Measurements from ENCODE around the gene MYO5B.
A peak's percentile ranks its signal among the peaks of the same experiment; 100 is the strongest.
"Not testable (repeated sequence)": the region's sequence is repeated elsewhere in the genome, so short reads cannot be mapped to it uniquely, and the experiment has no call there.

The MYO5B gene

DNA sequence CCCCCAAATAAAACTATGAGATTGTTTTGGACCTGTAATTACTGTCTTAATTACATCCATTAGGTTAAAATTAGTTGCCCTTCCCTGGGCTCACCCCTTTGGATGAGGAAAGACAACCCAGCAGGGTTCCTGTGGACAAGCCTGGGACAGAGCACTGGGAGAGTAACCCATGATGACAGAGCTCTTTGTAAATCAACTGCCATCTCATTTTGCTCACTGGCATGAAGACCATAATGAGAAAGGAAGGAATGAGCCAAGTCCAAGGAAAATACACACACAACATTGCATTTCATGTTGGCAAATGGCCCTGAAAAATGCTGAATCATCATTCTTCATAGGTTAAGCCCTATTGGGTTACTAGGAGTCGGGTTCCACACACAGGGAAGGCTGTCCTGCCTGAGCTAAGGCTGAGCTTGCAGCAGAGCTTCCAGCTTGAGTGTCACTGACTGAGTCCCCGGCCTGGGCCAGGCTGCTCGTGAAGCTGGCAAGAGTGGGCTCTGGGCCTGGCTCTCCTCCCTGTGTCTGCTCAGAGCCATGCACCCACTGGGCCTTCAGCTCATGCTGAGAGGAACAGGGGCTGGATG, 287.5 kb downstream of the MYO5B start:
- DNase-seq, result no peak

DNA sequence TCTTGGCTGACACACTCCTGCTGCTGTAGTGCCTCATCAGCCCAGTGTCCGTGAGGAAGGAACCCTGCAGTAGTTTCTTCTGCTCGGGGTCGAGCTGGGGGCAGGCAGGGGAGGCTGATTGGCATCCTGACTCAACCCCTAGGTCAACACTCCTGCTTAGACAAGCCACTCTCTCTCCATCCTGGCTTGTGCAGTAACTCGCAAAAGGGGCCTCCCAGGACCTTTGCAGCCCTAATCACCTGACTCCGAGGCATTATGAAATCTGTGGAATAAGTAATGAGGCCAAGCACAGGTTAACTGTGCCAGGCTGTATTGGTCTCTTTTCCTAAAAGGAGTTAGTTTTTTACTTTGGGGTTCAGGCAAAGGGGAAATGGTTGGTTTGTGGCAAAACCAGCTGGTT, 289.2 kb downstream of the MYO5B start:
- DNase-seq, result no peak

DNA sequence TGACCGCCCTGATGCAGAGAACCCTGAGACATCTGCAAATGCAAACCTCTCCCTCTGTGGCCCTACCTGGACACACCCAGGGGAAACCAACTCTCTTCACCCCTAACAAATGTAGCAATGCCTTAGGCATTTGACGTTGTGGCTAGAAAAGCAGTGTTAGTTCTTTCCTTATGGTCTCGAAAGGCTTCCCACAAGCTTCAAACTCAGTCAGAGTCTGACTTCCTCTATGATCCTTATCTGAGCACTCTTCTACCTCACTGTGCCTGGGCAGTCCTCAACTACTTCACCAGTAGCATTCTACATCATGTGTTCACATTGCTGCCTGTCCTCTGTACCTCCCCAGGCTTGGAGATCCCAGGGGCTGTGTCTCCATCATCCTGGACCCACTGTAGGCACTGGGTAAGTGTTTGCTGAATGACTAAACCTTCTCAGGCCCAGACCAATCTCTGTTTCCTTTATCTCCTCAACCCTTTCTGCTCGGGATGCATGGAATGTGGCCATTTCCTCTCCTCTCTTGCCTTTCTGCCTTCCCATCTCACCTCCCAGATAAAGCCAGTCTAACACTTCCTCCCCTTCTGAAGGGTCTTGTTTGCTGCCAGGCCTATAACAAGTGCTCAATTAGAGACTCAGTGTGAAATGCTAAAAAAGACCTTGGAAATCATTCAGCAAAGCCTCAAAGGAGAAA, 289.9 kb downstream of the MYO5B start:
- DNase-seq, result no peak

DNA sequence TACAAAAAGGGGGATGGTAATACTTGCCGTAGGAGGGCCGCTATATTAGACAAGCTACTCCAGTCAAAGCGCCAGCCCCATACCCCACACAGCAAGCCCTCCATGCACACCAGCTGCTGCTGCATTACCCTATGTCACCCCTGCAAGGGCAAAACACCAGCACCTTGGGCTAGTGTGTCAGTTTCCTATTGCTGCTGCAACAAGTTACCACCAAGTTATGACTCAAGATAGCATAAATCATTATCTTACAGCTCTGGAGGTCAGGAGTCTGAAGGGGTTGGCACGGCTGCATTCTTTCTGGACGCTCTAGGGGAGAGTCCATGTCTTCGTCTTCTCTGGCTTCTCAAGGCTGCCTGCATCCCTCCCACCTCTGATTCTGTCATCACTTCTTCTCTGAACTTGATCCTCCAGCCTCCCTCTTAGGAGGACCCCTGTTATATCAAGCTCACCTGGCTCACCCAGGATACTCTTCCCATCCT, 293.0 kb downstream of the MYO5B start:
- DNase-seq, result no peak

DNA sequence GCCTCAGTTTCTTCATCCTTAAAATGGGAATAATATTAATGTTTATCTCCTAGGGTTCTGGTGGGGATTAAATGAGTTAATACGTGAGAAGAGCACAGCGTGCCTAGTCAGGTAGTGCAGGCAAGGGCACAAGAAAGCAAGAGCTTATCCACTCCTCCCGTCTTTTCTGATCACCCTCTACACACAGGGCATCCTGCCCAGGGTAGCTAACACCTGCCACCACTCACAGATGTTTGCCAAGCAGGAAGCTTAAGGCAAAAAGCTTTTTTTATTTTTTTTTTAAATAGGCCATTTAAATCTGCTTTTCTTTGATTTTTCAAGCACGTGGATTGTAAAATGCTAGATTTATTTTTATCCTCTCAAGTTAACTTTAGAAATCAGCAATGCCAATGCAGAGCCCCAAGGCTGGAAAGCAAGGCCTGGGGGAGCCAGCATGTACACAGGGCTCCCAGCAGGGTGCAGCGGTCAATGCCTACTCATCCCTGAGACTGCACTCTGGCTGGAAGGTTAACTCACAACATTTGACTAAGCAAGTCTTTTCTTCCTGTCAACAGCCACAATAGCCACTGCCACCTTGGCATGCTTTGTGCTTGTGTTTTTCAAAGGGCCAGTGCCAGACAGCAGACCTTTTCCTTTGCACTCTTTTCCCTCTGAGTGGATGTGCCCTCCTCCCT, 295.2 kb downstream of the MYO5B start:
- DNase-seq, result peak; percentile 81

- DNase-seq, result no peak
These were observed 296.5 kb downstream of the MYO5B start for GRCh38 chr18:49898421-49898820.

DNA sequence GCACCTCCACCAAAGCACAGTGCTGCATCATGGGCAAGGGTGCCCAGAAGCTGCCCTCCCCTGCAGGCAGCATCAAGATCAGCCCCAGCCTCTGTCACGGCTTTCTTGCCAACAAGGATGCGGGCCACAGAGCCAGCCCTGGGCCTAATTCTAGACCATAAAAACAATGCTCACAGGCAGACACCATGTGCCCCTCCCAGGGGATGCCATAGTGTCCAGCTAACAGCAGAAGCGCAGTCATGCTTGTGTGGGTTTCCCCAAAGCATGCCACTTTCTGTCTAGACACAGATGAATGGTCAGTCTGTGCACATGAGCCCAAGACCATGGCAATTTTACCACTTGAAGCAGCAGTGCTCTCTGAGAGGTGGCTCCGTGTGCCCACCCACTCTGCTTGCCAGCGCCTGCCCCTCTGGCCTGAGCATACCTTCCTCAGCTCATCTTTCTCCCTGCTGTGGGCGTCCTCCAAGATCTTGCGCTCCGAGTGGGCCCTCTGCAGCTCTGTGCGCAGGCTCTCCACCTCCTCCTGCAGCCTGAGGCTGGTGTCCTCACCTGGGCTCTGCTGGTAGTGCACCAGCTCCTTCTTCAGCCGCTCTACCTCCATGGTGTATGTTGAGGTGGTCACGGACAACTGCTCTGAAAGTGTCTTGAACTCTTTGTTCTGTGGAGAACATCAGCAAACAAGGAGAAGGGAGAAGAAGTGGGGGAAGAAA, 300.3 kb downstream of the MYO5B start:
- DNase-seq, result no peak

DNA sequence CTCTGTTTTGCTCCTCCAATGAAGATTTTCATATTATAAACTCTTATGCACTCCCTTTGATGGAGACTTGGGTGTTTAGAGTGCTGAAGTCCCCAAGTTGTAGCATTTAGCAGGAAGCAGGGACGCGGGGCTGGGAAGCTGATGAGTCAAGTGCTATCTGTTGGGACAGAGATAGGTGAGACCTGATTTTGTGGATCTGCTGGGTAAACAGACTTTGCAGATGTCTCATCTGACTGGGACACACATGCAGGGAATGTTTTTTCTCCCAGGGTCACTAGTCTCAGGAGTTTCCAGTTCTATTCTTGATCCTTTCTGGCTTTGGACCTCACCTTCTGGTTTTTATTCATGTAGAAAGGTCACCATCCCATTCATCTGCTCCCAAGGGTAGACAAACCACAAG, 301.9 kb downstream of the MYO5B start:
- DNase-seq, result no peak

GRCh38 chr18:49892148-49892924, 302.6 kb downstream of the MYO5B start:
- DNase-seq, result no peak

DNA sequence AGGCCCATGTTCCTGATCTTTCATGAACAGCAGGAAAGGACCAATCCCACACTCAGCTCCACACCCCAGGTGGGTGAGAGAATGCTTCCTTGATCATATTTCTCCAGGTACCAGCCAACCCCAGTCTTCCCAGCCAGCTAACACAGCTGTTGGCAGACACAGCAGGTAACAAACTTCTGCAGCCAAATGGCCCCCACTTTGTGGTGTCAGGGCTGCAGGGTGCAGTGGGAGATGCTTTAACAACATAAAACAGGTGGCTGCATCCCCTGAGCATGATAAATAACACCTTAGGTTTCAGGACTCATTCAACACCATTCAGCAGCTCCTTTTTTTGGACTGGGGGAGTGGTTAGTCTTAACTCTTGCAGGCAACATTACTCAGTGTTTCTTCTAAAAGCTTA, 304.9 kb downstream of the MYO5B start:
- no peak for DNase-seq

GRCh38 chr18:49889552-49889951, 305.4 kb downstream of the MYO5B start:
- DNase-seq, result not testable (repeated sequence)

DNA sequence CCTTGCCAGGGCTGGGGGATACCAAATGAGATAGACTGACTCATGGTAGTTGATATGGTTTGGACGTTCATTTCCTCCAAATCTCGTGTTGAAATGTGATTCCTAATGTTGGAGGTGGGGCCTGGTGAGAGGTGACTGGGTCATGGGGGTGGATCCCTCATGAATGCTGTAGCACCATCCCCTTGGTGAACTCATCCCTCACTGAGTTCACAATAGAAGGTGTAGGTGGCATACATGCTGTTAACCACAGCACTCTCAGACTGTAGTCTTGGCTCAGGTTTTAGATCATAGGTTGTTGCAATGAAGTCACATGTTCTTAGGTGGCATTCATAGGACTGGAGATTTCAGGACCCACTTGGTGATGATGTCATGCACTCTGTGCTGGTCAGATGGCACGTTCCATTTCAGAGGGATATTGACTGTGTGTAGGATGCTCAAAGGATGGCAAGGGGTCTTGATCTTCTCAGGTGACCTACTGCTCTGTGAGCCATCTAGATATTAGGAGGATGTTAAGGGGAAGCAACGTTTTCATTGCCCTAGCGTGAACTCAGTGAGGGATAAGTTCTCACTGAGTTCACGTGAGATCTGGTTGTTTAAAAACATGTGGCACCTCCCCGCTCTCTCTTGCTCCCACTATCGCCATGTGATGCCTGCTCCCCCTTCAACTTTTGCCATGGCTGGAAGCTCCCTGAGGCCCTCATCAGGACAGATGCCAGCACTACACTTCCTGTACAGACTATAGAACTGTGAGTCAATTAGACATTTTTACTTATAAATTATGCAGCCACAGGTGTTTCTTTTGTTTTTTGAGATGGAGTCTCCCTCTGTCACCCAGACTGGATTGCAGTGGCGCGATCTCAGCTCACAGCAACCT, 307.8 kb downstream of the MYO5B start:
- no peak for DNase-seq

DNA sequence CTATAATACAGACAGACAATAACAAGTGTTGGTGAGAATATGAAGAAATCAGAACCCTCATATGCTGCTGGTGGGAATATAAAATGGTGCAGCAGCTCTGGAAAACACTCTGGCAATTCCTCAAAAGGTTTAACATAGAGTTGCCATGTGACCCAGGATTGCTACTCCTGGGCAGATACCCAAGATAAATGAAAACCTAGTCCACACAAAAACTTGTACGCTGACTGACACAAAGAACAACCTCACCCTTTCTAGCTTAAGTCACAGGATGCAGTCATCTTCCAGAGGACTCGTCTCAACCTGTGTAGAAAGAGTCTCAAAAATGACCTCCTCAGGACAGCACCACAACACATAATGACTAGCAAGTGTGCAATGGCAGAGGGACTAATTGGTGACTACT, 310.0 kb downstream of the MYO5B start:
- DNase-seq, result no peak

- no peak for DNase-seq
These were observed 310.5 kb downstream of the MYO5B start for GRCh38 chr18:49884465-49884864.

DNA sequence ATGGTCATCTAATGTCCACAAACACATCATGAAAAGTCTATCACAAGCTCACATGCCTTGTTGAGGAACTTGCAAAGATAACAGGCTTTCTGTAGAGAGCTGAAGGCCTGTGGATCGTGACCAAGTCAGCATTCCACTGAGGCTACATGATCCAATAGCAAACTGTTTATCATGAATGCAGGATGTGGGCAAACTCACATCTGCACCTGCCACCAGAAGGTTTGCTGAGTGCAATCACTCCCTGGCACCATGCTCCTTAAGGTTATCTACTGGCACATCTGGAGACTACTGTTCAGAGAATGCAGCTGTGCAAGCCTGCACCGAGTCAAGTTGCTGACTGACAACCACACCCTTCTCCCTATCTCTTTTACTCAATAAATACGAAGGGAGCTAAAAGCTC, 314.3 kb downstream of the MYO5B start:
- no peak for DNase-seq

DNA sequence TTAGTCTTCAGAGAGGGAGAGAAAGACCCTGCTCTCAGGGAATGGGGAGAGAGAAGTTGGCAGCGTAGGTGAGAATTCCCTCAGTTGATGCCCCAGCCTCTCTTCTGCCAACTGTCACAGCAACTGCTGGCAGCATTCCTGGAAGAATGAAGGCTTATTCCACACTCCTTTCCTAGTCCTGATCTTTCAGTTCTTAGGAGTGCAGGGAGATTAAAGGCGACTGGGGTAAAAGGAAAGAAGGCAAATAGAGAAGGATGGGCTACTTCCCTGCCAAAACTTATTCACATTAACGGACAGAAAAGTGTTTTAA, 315.7 kb downstream of the MYO5B start:
- DNase-seq, result no peak

DNA sequence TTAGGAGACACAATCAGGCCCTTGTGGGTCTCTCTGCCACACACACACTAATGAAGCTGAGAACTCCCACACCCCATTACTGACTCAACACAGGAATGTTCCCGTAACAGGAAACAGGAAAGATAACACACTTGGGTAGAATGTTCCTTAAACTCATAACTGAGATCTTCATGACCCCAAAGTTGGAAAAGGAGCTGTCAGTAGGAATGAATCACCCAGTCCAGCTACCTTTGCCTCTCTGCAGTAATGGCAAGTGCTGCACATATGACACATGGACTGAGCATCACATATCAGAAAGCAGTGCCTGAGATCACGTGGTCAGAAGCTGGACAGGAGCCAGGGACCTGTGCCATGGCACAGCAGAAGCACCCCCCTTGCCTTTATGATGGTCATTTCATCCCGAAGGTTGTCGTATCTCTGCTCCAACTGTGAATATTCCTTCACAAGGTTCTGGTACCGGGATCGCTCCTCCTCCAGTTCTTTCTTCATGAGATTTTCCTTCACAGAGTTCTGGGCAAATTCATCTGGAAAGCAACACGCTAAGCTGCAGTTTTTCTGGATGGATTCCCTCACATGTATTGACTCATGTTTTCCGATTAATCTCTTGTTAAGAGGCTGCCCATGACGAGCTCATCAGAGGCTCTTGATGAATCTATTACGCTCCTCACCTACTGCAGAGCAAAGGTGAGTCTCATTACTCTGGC, 316.2 kb downstream of the MYO5B start:
- DNase-seq, result no peak

- no peak for DNase-seq
These were observed 316.9 kb downstream of the MYO5B start for GRCh38 chr18:49878015-49878414.

DNA sequence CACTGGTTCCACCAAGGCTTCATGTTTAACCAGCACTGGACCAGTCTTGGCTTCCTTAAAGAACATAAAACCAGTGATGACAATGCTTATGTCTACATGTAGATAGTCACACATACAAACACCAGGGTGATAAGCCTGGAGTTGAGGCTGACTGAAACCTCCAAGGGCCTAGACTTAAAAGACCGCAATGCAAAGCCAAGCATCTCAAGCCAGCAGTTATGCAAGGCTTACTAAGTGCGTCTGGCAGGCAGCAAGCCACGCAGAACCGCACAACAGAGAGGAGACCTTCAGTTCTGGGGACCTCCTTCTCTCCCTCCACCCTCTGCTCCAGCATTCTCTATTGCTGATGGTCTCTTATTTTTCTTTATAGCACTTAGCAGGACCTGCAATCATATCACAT, 318.4 kb downstream of the MYO5B start:
- no peak for DNase-seq

DNA sequence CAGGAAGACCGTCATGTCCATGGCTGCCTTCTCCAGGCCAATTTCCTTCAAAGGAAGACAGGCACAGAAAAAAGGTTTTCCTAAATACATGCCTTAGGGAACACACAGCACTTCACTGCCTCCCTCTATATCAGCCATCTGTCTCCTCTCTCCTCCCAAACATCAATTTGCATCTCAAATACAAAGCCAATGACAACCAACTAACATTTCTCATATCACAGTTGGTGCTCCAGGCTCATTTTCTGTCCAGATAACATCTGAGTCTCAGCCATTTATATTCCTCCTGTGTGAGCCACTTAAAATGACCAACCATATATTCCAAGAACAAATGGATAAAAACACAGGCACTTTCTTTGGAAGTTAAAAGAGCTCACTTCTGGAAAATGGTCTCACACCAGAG, 319.2 kb downstream of the MYO5B start:
- no peak for DNase-seq

GRCh38 chr18:49875155-49875554, 319.8 kb downstream of the MYO5B start:
- no peak for DNase-seq
